ENCODE results near the gene EDC4.
A peak's percentile ranks its signal among the peaks of the same experiment; 100 is the strongest.
"Not testable (repeated sequence)": the region's sequence is repeated elsewhere in the genome, so short reads cannot be mapped to it uniquely, and the experiment has no call there.

EDC4 gene

GRCh38 chr16:67872631-67873434 is at the start of gene EDC4:
TSS of gene EDC4 (plus strand) at chr16:67873052. CDS start at chr16:67873262, 210 bp downstream.
- peak; percentile 82 for DNase-seq (ENCODE audit: low read depth)

GRCh38 chr16:67825119-67825518 is 47.7 kb upstream of the EDC4 start:
- no peak for DNase-seq (ENCODE audit: low read depth)

GRCh38 chr16:67825906-67826305 is 46.9 kb upstream of the EDC4 start:
- no peak for DNase-seq (ENCODE audit: low read depth)

- no peak for DNase-seq (ENCODE audit: low read depth)
These were observed 44.2 kb upstream of the EDC4 start for GRCh38 chr16:67828651-67829050.

- DNase-seq (ENCODE audit: low read depth) = no peak
These were observed 39.8 kb upstream of the EDC4 start for GRCh38 chr16:67833030-67833414.

- peak; percentile 85 for DNase-seq (ENCODE audit: low read depth)
These were observed 39.2 kb upstream of the EDC4 start for GRCh38 chr16:67833415-67834241.

- no peak for DNase-seq (ENCODE audit: low read depth)
These were observed 38.6 kb upstream of the EDC4 start for GRCh38 chr16:67834242-67834614.

GRCh38 chr16:67837190-67837589 is 35.7 kb upstream of the EDC4 start:
- DNase-seq (ENCODE audit: low read depth) = not testable (repeated sequence)

- DNase-seq (ENCODE audit: low read depth) = no peak
These were observed 35.0 kb upstream of the EDC4 start for GRCh38 chr16:67837811-67838210.

- no peak for DNase-seq (ENCODE audit: low read depth)
These were observed 31.5 kb upstream of the EDC4 start for GRCh38 chr16:67841198-67841815.

- DNase-seq (ENCODE audit: low read depth) = peak; percentile 89
These were observed 30.9 kb upstream of the EDC4 start, which contains the start of gene THAP11 for GRCh38 chr16:67841816-67842508. TSS of gene THAP11 (plus strand) at chr16:67842320. CDS start at chr16:67842555, 235 bp downstream.

GRCh38 chr16:67842509-67843342 is 30.1 kb upstream of the EDC4 start:
- DNase-seq (ENCODE audit: low read depth) = peak; percentile 42

- DNase-seq (ENCODE audit: low read depth) = no peak
These were observed 29.5 kb upstream of the EDC4 start for GRCh38 chr16:67843343-67843765.

GRCh38 chr16:67844497-67844896 is 28.4 kb upstream of the EDC4 start:
- no peak for DNase-seq (ENCODE audit: low read depth)

- no peak for DNase-seq (ENCODE audit: low read depth)
These were observed 27.4 kb upstream of the EDC4 start for GRCh38 chr16:67845291-67846062.

GRCh38 chr16:67846063-67846319 is 26.9 kb upstream of the EDC4 start:
- no peak for DNase-seq (ENCODE audit: low read depth)

GRCh38 chr16:67846320-67847063 is 26.4 kb upstream of the EDC4 start, which contains the start of gene NUTF2:
TSS of gene NUTF2 (plus strand) at chr16:67846933. CDS start at chr16:67865131, 18,198 bp downstream.
- DNase-seq (ENCODE audit: low read depth) = peak; percentile 92

- no peak for DNase-seq (ENCODE audit: low read depth)
These were observed 25.6 kb upstream of the EDC4 start, which contains the start of gene CENPT for GRCh38 chr16:67847064-67847861. TSS of gene CENPT (minus strand) at chr16:67847693. CDS start at chr16:67833859, 13,834 bp downstream.

GRCh38 chr16:67848118-67848517 is 24.7 kb upstream of the EDC4 start:
- no peak for DNase-seq (ENCODE audit: low read depth)
